ENCODE data around the gene TRPM7.

Gene TRPM7

DNA sequence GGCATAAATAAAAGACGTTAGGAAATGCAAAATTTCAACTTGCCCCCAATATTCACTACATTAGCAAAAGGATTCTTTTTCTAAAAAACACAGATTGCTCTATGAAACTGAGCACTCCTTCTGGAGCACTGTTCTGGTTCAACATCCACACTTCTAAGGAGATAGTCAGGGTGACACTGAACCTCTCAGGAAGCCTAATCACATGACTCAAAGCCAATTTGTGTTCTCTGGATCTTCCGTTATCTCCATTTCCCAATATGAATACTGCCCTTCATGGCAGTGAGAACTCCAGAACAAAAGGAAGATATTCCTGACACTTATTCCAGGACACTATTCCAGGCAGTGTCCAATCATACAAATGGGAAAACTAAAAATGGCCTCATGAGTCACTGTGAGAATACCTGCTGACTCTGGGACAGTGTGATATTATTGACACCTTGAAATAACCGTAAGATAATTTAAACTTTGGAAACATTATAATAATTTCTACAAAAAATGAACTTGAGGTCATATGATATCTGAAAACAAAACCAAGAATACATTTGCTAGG lies 21.4 kb upstream of the TRPM7 start:
- H3K4me3 ChIP-seq (ENCODE audit: low read depth in 1 of 2, low read length in 2 of 2): no peak overlapping the region
- H3K4me2 ChIP-seq (ENCODE audit: insufficient read depth, low read length): no peak overlapping the region
- no peaks in the 10 kb centered on the region for H3K79me2 ChIP-seq (ENCODE audit: insufficient read depth, low read length)
- H3K4me1 ChIP-seq (ENCODE audit: insufficient read depth, low read length): no peaks in the 10 kb centered on the region
- H3K27ac ChIP-seq (ENCODE audit: low read length): no peak overlapping the region
- H2AFZ ChIP-seq (ENCODE audit: low read depth, low read length): no peak overlapping the region
- DNase-seq (no peak), ATAC-seq (ENCODE audit: insufficient read depth, low read depth) (no peak)
- no peak overlapping the region for H3K9ac ChIP-seq (ENCODE audit: low read depth, low read length)
- TF ChIP-seq, protein P1, sequence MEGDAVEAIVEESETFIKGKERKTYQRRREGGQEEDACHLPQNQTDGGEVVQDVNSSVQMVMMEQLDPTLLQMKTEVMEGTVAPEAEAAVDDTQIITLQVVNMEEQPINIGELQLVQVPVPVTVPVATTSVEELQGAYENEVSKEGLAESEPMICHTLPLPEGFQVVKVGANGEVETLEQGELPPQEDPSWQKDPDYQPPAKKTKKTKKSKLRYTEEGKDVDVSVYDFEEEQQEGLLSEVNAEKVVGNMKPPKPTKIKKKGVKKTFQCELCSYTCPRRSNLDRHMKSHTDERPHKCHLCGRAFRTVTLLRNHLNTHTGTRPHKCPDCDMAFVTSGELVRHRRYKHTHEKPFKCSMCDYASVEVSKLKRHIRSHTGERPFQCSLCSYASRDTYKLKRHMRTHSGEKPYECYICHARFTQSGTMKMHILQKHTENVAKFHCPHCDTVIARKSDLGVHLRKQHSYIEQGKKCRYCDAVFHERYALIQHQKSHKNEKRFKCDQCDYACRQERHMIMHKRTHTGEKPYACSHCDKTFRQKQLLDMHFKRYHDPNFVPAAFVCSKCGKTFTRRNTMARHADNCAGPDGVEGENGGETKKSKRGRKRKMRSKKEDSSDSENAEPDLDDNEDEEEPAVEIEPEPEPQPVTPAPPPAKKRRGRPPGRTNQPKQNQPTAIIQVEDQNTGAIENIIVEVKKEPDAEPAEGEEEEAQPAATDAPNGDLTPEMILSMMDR (IDR thresholded peaks at IDR 0.05; ENCODE audit: borderline replicate concordance, extremely low read depth, low read length, poor library complexity, severe bottlenecking): no peak
- TF ChIP-seq EZH2 (IDR thresholded peaks at IDR 0.05; ENCODE audit: borderline replicate concordance, low read depth, low read length, severe bottlenecking): no peak
- no peaks in the 10 kb centered on the region for H3K27me3 ChIP-seq (ENCODE audit: insufficient read depth, low read length, poor library complexity)
- no peaks in the 10 kb centered on the region for H3K9me3 ChIP-seq (ENCODE audit: insufficient read depth, low read length, severe bottlenecking)
- no peaks in the 10 kb centered on the region for H4K20me1 ChIP-seq (ENCODE audit: insufficient read depth, low read length)
- H3K36me3 ChIP-seq (ENCODE audit: insufficient read depth, low read length): no peaks in the 10 kb centered on the region; the same call in 1 of the 2 replicates

DNA sequence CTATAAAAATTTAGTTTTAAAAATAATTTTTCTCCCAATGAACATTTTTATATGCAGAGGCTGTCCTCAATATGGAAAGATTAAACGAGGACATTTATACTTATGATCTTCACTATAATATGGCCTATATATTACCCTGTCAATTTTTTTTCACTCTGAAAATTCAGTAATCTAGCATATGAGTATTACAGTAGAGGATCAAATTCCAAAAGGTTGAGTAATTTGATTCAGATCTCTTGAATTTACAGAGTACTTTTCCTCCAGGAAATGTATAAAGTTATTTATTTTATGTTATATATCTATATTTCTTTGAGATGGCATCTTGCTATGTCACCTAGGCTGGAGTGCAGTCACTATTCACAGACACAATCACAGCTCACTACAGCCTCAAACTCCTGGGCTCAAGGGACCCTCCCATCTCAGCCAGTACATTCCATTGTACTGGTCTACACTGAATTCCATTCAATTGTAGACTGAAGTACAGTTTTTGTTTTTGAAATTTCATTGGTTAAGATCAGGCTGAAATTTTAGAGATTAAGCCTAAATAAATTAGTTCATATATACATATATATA lies 16.3 kb upstream of the TRPM7 start:
- H3K4me2 ChIP-seq (ENCODE audit: insufficient read depth, low read length): no peak overlapping the region
- H2AFZ ChIP-seq (ENCODE audit: low read depth, low read length): no peak overlapping the region
- H3K4me3 ChIP-seq (ENCODE audit: low read depth in 1 of 2, low read length in 2 of 2): no peak overlapping the region
- ATAC-seq (ENCODE audit: insufficient read depth, low read depth): no peak
- no peaks in the 10 kb centered on the region for H3K27me3 ChIP-seq (ENCODE audit: insufficient read depth, low read length, poor library complexity)
- no peaks in the 10 kb centered on the region for H4K20me1 ChIP-seq (ENCODE audit: insufficient read depth, low read length)
- no peaks in the 10 kb centered on the region for H3K79me2 ChIP-seq (ENCODE audit: insufficient read depth, low read length)
- H3K9me3 ChIP-seq (ENCODE audit: insufficient read depth, low read length, severe bottlenecking): no peaks in the 10 kb centered on the region
- DNase-seq: no peak
- no peak overlapping the region for H3K9ac ChIP-seq (ENCODE audit: low read depth, low read length)
- H3K27ac ChIP-seq (ENCODE audit: low read length): no peak overlapping the region
- TF ChIP-seq, protein P1 (IDR thresholded peaks at IDR 0.05; ENCODE audit: borderline replicate concordance, extremely low read depth, low read length, poor library complexity, severe bottlenecking): no peak
- TF ChIP-seq EZH2 (IDR thresholded peaks at IDR 0.05; ENCODE audit: borderline replicate concordance, low read depth, low read length, severe bottlenecking): no peak
- no peaks in the 10 kb centered on the region for H3K4me1 ChIP-seq (ENCODE audit: insufficient read depth, low read length)
- H3K36me3 ChIP-seq (ENCODE audit: insufficient read depth, low read length): no peaks in the 10 kb centered on the region

DNA sequence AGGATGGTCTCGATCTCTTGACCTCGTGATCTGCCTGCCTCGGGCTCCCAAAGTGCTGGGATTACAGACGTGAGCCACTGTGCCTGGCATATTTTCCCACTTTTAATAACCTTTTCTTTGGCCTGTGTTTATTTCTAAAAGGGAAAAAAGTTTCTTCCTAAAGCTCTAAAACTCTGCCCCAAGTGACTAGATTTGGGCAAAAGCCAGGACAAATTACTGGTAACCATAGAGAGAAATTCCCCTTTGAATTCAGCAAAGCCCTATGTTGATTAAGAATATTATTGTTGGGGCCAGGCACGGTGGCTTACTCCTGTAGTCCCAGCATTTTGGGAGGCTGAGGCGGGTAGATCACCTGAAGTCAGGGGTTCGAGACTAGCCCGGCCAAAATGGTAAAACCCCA lies 11.5 kb upstream of the TRPM7 start:
- no peak overlapping the region for H3K9ac ChIP-seq (ENCODE audit: low read depth, low read length)
- no peak overlapping the region for H3K27ac ChIP-seq (ENCODE audit: low read length)
- H2AFZ ChIP-seq (ENCODE audit: low read depth, low read length): no peak overlapping the region
- no peaks in the 10 kb centered on the region for H3K79me2 ChIP-seq (ENCODE audit: insufficient read depth, low read length)
- no peaks in the 10 kb centered on the region for H3K9me3 ChIP-seq (ENCODE audit: insufficient read depth, low read length, severe bottlenecking)
- H3K4me2 ChIP-seq (ENCODE audit: insufficient read depth, low read length): no peak overlapping the region
- no peak for TF ChIP-seq EZH2 (IDR thresholded peaks at IDR 0.05; ENCODE audit: borderline replicate concordance, low read depth, low read length, severe bottlenecking)
- TF ChIP-seq, protein P1 (IDR thresholded peaks at IDR 0.05; ENCODE audit: borderline replicate concordance, extremely low read depth, low read length, poor library complexity, severe bottlenecking): no peak
- ATAC-seq (ENCODE audit: insufficient read depth, low read depth) (no peak), DNase-seq (no peak)
- no peaks in the 10 kb centered on the region for H4K20me1 ChIP-seq (ENCODE audit: insufficient read depth, low read length)
- no peaks in the 10 kb centered on the region for H3K27me3 ChIP-seq (ENCODE audit: insufficient read depth, low read length, poor library complexity)
- no peaks in the 10 kb centered on the region for H3K36me3 ChIP-seq (ENCODE audit: insufficient read depth, low read length)
- no peaks in the 10 kb centered on the region for H3K4me1 ChIP-seq (ENCODE audit: insufficient read depth, low read length)
- H3K4me3 ChIP-seq (ENCODE audit: low read depth in 1 of 2, low read length in 2 of 2): no peak overlapping the region
